GM18868 (cell line): ENCODE measurements around the gene CCDC24.

Source experiments
- ATAC-seq: cut with Tn5 transposase; IDR thresholded peaks from one replicate; pipeline ENCODE4 v1.9.1; 2021; ENCODE audit warnings: mild to moderate bottlenecking, moderate library complexity; ENCODE audit not compliant: unreplicated experiment

Gene CCDC24

GRCh38 chr1:44036409-44037139 is 45.2 kb downstream of the CCDC24 start:
- peak; percentile 46 for ATAC-seq

- no peak for ATAC-seq
Measured at GRCh38 chr1:44037154-44037553, 45.8 kb downstream of the CCDC24 start.

- no peak for ATAC-seq
Measured at GRCh38 chr1:44038876-44039657, 47.7 kb downstream of the CCDC24 start.

- ATAC-seq, result no peak
Measured at GRCh38 chr1:44040418-44040817, 49.0 kb downstream of the CCDC24 start.

GRCh38 chr1:44040846-44041245 is 49.4 kb downstream of the CCDC24 start:
- no peak for ATAC-seq

- ATAC-seq, result no peak
Measured at GRCh38 chr1:44043176-44044070, 52.0 kb downstream of the CCDC24 start.

GRCh38 chr1:44044071-44044801 is 52.8 kb downstream of the CCDC24 start:
- no peak for ATAC-seq

GRCh38 chr1:44045064-44045463 is 53.7 kb downstream of the CCDC24 start:
- ATAC-seq, result no peak
